DOHH2 (cell line): ENCODE data around the gene SLC34A3.
A peak's percentile ranks its signal among the peaks of the same experiment; 100 is the strongest.

Experiments used
- H3F3A ChIP-seq: fragments of 200-600 bp; sonication (generic), shearing (Covaris generic); 2 replicates; pipeline ENCODE4 v1.6.0; 2016; ENCODE audit warnings: antibody characterized with exemption, mild to moderate bottlenecking; ENCODE audit not compliant: control insufficient read depth, insufficient read depth
- H3K27ac ChIP-seq: fragments of 200-600 bp; sonication (generic); 2 replicates; pipeline ENCODE4 v1.5.1; 2014; ENCODE audit warnings: low read depth, mild to moderate bottlenecking, low read length, moderate library complexity
- H3K27me3 ChIP-seq: fragments of 200-600 bp; sonication (generic); 2 replicates; pipeline ENCODE4 v1.6.1; 2014; ENCODE audit warnings: mild to moderate bottlenecking, low read length, mixed read lengths; ENCODE audit not compliant: control insufficient read depth
- H3K36me3 ChIP-seq: fragments of 200-600 bp; sonication (generic); 2 replicates; pipeline ENCODE4 v1.6.1; 2014; ENCODE audit warnings: mild to moderate bottlenecking, low read length, moderate library complexity, mixed read lengths; ENCODE audit not compliant: control insufficient read depth
- H3K4me1 ChIP-seq: fragments of 200-600 bp; sonication (generic); 2 replicates; pipeline ENCODE4 v1.6.1; 2014; ENCODE audit warnings: mild to moderate bottlenecking, low read length, mixed read lengths; ENCODE audit not compliant: control insufficient read depth
- H3K4me2 ChIP-seq: fragments of 200-600 bp; sonication (generic); 2 replicates; pipeline ENCODE4 v1.6.0; 2014; ENCODE audit warnings: mild to moderate bottlenecking, low read length, moderate library complexity
- H3K4me3 ChIP-seq: fragments of 200-600 bp; sonication (generic); 2 replicates; pipeline ENCODE4 v1.5.1; 2014; ENCODE audit warnings: mild to moderate bottlenecking, low read length, mixed read lengths
- H3K79me2 ChIP-seq: fragments of 200-600 bp; sonication (generic); 2 replicates; pipeline ENCODE4 v1.6.1; 2014; ENCODE audit warnings: mild to moderate bottlenecking, low read length, mixed read lengths; ENCODE audit not compliant: control insufficient read depth
- H3K9me2 ChIP-seq: fragments of 200-600 bp; sonication (generic); replicated peaks from 2 replicates; pipeline ENCODE4 v1.6.1; 2014; ENCODE audit warnings: mild to moderate bottlenecking, low read length, mixed read lengths; ENCODE audit not compliant: control insufficient read depth
- H3K9me3 ChIP-seq: fragments of 200-600 bp; sonication (generic); 2 replicates; pipeline ENCODE4 v1.6.1; 2014; ENCODE audit warnings: antibody characterized with exemption, low read length, mixed read lengths; ENCODE audit not compliant: control insufficient read depth, insufficient read depth
- H4K20me1 ChIP-seq: fragments of 200-600 bp; sonication (generic); 2 replicates; pipeline ENCODE4 v1.6.0; 2014; ENCODE audit warnings: low read depth, mild to moderate bottlenecking, antibody characterized with exemption, low read length, moderate library complexity; ENCODE audit not compliant: control insufficient read depth, insufficient read depth
- EZH2phosphoT487 ChIP-seq: fragments of 200-600 bp; sonication (generic); IDR thresholded peaks from 2 replicates; pipeline ENCODE4 v1.6.1; 2017; ENCODE audit warnings: borderline replicate concordance, mild to moderate bottlenecking, antibody characterized with exemption, low read length, moderate library complexity, mixed read lengths
- TF ChIP-seq, protein P1 (sequence below): fragments of 200-600 bp; sonication (generic); IDR thresholded peaks from one replicate; pipeline ENCODE4 v1.5.1; 2014; ENCODE audit warnings: antibody characterized with exemption, mild to moderate bottlenecking, low read depth, low read length; ENCODE audit not compliant: poor library complexity, severe bottlenecking

Gene SLC34A3

DNA sequence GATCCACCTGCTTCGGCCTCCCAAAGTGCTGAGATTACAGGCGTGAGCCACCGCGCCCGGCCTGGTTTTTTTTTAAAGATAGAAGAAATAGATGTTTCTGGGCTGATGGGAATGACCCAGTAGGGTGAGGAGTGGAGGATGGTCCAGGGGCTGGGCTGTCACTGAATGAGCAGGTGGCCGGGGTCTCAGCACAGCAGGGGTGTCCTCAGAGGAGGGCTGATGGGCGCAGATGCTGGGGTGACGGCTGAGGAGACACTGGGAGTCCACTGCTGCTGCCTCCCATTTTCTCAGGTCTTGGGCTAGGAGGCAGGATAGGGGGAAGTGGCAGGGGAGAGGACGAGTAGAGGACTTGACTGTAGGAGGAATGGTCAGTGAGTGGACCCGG is 44.5 kb downstream of the SLC34A3 start:
- no peaks in the 10 kb centered on the region for H3K27me3 ChIP-seq
- H3K79me2 ChIP-seq: peaks cover 33% of the 10 kb centered on the region
- no peaks in the 10 kb centered on the region for H3K9me2 ChIP-seq
- peak overlapping the region; percentile 85 for H3K4me3 ChIP-seq
- peak overlapping the region; percentile 85 for H3K27ac ChIP-seq
- H3F3A ChIP-seq: peaks cover 5% of the 10 kb centered on the region; the same call in 1 of the 2 replicates
- peaks cover 49% of the 10 kb centered on the region for H3K36me3 ChIP-seq
- no peaks in the 10 kb centered on the region for H4K20me1 ChIP-seq
- no peak for TF ChIP-seq EZH2phosphoT487
- TF ChIP-seq, protein P1, sequence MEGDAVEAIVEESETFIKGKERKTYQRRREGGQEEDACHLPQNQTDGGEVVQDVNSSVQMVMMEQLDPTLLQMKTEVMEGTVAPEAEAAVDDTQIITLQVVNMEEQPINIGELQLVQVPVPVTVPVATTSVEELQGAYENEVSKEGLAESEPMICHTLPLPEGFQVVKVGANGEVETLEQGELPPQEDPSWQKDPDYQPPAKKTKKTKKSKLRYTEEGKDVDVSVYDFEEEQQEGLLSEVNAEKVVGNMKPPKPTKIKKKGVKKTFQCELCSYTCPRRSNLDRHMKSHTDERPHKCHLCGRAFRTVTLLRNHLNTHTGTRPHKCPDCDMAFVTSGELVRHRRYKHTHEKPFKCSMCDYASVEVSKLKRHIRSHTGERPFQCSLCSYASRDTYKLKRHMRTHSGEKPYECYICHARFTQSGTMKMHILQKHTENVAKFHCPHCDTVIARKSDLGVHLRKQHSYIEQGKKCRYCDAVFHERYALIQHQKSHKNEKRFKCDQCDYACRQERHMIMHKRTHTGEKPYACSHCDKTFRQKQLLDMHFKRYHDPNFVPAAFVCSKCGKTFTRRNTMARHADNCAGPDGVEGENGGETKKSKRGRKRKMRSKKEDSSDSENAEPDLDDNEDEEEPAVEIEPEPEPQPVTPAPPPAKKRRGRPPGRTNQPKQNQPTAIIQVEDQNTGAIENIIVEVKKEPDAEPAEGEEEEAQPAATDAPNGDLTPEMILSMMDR: no peak
- H3K9me3 ChIP-seq: no peaks in the 10 kb centered on the region
- peaks cover 86% of the 10 kb centered on the region for H3K4me1 ChIP-seq
- peak overlapping the region; percentile 85 for H3K4me2 ChIP-seq

DNA sequence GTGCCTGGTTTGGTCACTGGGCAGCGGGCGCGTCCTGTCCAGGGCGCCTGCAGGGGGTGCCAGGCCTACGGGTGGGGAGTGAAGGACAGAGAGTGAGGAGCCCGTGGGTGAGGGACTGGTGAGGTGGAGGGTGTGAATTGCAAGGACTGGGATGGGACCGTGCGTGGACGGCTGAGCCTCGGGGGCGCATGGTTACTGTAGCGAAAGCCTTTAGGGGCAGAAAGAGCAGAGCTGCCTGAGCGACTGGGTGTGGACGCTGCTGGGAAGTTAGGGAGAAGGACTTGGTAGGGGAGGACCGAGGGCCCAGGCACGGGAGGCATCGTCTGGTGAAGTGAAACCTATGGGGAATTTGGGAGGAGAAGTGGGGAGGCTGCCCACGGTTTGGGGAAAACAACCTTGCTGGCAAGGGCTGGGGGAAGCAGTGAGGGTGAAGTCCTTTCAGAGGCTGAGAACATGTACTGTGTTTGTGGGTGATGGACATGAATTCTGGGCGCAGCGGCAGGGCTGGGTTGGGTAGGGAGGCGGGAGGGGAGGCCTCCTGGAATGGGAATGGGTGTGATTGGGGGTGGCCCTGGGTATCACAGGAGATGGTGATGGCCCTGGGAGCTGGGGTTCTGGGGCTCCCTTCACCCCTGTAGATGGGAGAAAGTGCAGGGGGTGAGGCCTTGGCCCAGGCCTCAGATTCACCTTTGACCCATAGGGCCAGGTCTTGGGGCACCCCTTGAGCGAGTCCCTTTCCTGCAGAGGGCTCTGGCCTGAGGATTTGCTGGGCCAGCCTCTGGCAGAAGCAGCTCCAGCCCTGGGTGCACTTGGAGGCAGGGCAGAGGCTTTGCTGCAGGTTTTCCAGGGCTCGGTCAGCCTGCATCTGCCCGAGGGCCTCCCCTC is 45.1 kb downstream of the SLC34A3 start:
- Histone ChIP-seq H3K4me1 (peaks cover 86% of the 10 kb centered on the region), H3K27ac (peak overlapping the region; percentile 85), H3K9me2 (no peaks in the 10 kb centered on the region), H3K36me3 (peaks cover 42% of the 10 kb centered on the region), H3K79me2 (peaks cover 27% of the 10 kb centered on the region), H4K20me1 (no peaks in the 10 kb centered on the region), H3K4me2 (peak overlapping the region; percentile 85), H3K27me3 (no peaks in the 10 kb centered on the region), H3K9me3 (no peaks in the 10 kb centered on the region), H3K4me3 (peak overlapping the region; percentile 85), H3F3A (peaks cover 5% of the 10 kb centered on the region; the same call in 1 of the 2 replicates)
- TF ChIP-seq EZH2phosphoT487: no peak

DNA sequence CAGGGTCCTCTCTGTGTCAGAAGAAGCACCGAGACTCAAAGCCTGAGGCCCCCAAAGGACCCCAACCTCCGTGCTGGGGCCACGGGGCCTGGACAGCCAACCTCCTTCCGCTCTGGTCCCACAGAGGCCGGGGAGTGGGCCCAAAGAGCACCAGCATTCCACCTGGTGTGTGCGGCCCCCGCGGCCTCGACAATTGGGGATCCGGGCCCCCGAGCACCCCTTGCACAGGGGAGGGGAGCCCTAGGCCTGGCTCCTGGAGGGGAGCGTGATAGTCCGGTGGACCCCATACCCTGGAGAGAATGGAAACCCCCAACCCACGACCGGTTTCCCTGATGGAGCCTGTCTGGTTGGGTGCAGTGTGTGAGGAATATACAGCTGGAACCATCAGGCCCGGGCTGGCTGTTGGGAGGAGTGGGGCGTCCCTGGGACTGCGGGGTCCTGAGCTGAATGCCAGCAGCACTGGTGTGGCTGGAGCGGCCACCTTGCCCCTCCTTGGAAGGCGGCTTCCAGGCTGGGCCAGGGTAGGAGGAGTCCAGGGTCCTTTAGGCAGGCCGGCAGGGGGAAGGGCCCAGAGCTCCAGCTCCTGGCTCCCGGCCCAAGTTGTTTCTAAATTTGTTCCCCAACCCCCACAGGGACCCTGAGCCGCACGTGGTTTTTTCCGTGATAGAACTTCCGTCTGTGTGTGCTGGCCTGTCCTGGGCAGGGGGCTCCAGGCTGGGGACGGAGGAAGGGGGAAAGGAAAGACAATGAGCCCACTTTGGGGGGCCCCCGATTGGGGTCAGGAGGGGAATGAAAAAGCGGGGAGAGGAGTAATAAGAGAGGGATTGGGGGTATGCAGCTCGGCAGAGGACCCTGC is 46.0 kb downstream of the SLC34A3 start:
- Histone ChIP-seq H3K4me3 (peak overlapping the region; percentile 85), H3F3A (peaks cover 7% of the 10 kb centered on the region; the same call in 1 of the 2 replicates), H3K27ac (peak overlapping the region; percentile 85), H3K27me3 (no peaks in the 10 kb centered on the region), H4K20me1 (no peaks in the 10 kb centered on the region), H3K9me3 (no peaks in the 10 kb centered on the region), H3K4me1 (peaks cover 86% of the 10 kb centered on the region), H3K4me2 (peak overlapping the region; percentile 85), H3K9me2 (no peaks in the 10 kb centered on the region), H3K36me3 (peaks cover 36% of the 10 kb centered on the region), H3K79me2 (peaks cover 20% of the 10 kb centered on the region)
- TF ChIP-seq EZH2phosphoT487: no peak
- TF ChIP-seq, protein P1: no peak
